Sigmoid colon (tissue), 7 donors: Measurements from ENCODE around the gene CLEC7A. TPM values are rescaled to one million over a fixed set of nuclear protein-coding genes. Genes with fewer than 3 reads are reported as not detected.
A peak's percentile ranks its signal among the peaks of the same experiment; 100 is the strongest.

Source experiments
- DNase-seq: peaks from one replicate; pipeline ENCODE4 v3.0.0-alpha.2; 2019
- H3K27ac ChIP-seq, 4 donors: fragments of 200-600 bp; sonication (generic); one replicate each; pipeline ENCODE4 v1.5.1; 2016 to 2019; ENCODE audit warnings: mild to moderate bottlenecking in 1 of 4
- H3K27me3 ChIP-seq, 3 donors: fragments of 200-600 bp; sonication (generic); one replicate each; pipeline ENCODE4 v1.5.1; 2019; ENCODE audit warnings: mild to moderate bottlenecking in 1 of 3
- H3K36me3 ChIP-seq, 4 donors: fragments of 200-600 bp; sonication (generic); one replicate each; pipeline ENCODE4 v1.5.1; 2016 to 2019
- H3K4me1 ChIP-seq, 4 donors: fragments of 200-600 bp; sonication (generic); one replicate each; pipeline ENCODE4 v1.5.1; 2017 to 2019
- H3K4me3 ChIP-seq, 4 donors: fragments of 200-600 bp; sonication (generic); one replicate each; pipeline ENCODE4 v1.5.1; 2017 to 2019; ENCODE audit warnings: mild to moderate bottlenecking in 2 of 4, moderate library complexity in 1 of 4
- H3K9me3 ChIP-seq, 4 donors: fragments of 200-600 bp in 3 of 4; sonication (generic) in 3 of 4; one replicate each; pipeline versions ENCODE4 v1.5.1 to v1.6.1; 2013 to 2019
- CTCF ChIP-seq, 4 experiments: fragments of 450-650 bp in 3 of 4; fragments of 200-600 bp in 1 of 4; IDR thresholded peaks; one replicate each; pipeline ENCODE4 v1.5.1; 2016 to 2019; ENCODE audit warnings: antibody characterized with exemption in 4 of 4, mild to moderate bottlenecking in 3 of 4, moderate library complexity in 2 of 4
- EP300 ChIP-seq, 4 donors: sonication (generic); formaldehyde crosslinking; IDR thresholded peaks; one replicate each; pipeline ENCODE4 v1.6.1; 2017; ENCODE audit warnings: antibody characterized with exemption in 4 of 4
- POLR2A ChIP-seq, 2 donors: fragments of 450-650 bp; IDR thresholded peaks; one replicate each; pipeline ENCODE4 v1.6.1; 2016; ENCODE audit warnings: antibody characterized with exemption in 2 of 2, mild to moderate bottlenecking in 2 of 2, moderate library complexity in 2 of 2
- POLR2AphosphoS5 ChIP-seq, 4 donors: sonication (generic); formaldehyde crosslinking; IDR thresholded peaks; one replicate each; pipeline ENCODE4 v1.6.1; 2017; ENCODE audit warnings: antibody characterized with exemption in 4 of 4
- WGBS, 2 donors: extraction: QIAGEN DNeasy Blood & Tissue Kit; methylation state at CpG; one replicate each; pipeline ENCODE4 v1.1.7; 2013; 5-methylcytosine and 5-hydroxymethylcytosine counted together
- intact Hi-C: fragments of 100-400 bp; cut with DNase I; formaldehyde crosslinking; loops from one replicate; pipeline ENCODE4 v1.15.1; 2023
- polyA plus RNA-seq, 3 donors: library from polyadenylated mRNA; stranded (reverse); fragments of 200-250 nt; gene quantifications; one replicate each; pipeline ENCODE4 v1.2.3, GENCODE V29; 2013
- total RNA-seq, 4 donors: library from RNA; depleted of rRNA; stranded (reverse); fragments of >200 nt; gene quantifications; one replicate each; pipeline ENCODE4 v1.1.0, GENCODE V29; 2016
- donor health status: healthy with polysubstance abuse.
- donor health status: Bipolar disorder and iron deficiency.
- donor health status: healthy.

Gene CLEC7A
- total and polyA plus RNA-seq, 7 donors, result 1.8 to 11.1 (median 8.9) TPM

- no peaks in the 10 kb centered on the region for H3K9me3 ChIP-seq
- 92 to 95% methylated on average over 38 of the region's 38 CpGs for WGBS, 2 donors
Measured at GRCh38 chr12:10111451-10111850, 18.5 kb downstream of the CLEC7A start.

GRCh38 chr12:10110256-10110844, 19.6 kb downstream of the CLEC7A start:
- 82 to 92% methylated on average over 2 of the region's 2 CpGs for WGBS, 2 donors
- Histone ChIP-seq H3K4me1 (no peaks in the 10 kb centered on the region), H3K27me3 (no peaks in the 10 kb centered on the region), H3K9me3 (no peaks in the 10 kb centered on the region), H3K4me3 (no peak overlapping the region), H3K27ac (no peak overlapping the region), H3K36me3 (no peaks in the 10 kb centered on the region)
- DNase-seq, result no peak
- intact Hi-C loops, result no loop called here
- no peak for TF ChIP-seq POLR2AphosphoS5 (IDR thresholded peaks at IDR 0.05)
- no peak for TF ChIP-seq CTCF (IDR thresholded peaks at IDR 0.05)
- TF ChIP-seq POLR2A (IDR thresholded peaks at IDR 0.05), result no peak
- TF ChIP-seq EP300 (IDR thresholded peaks at IDR 0.05), result no peak

More at GRCh38 chr12:10111451-10111850, 18.5 kb downstream of the CLEC7A start:
- H3K4me3 ChIP-seq, result no peak overlapping the region
- intact Hi-C loops, result no loop called here
- H3K4me1 ChIP-seq, result no peaks in the 10 kb centered on the region
- no peak overlapping the region for H3K27ac ChIP-seq
- H3K36me3 ChIP-seq, result no peaks in the 10 kb centered on the region
- no peak for DNase-seq
- no peak for TF ChIP-seq POLR2A (IDR thresholded peaks at IDR 0.05)
- TF ChIP-seq EP300 (IDR thresholded peaks at IDR 0.05), result no peak
- no peak for TF ChIP-seq POLR2AphosphoS5 (IDR thresholded peaks at IDR 0.05)
- TF ChIP-seq CTCF (IDR thresholded peaks at IDR 0.05), result no peak
- H3K27me3 ChIP-seq, result no peaks in the 10 kb centered on the region

- TF ChIP-seq EP300 (IDR thresholded peaks at IDR 0.05) (no peak), CTCF (IDR thresholded peaks at IDR 0.05) (no peak), POLR2AphosphoS5 (IDR thresholded peaks at IDR 0.05) (no peak), POLR2A (IDR thresholded peaks at IDR 0.05) (no peak)
- intact Hi-C loops, result no loop called here
- no peaks in the 10 kb centered on the region for H3K27me3 ChIP-seq
- DNase-seq, result no peak
- H3K36me3 ChIP-seq, result no peaks in the 10 kb centered on the region
- WGBS, 2 donors, result 64 to 68% methylated on average over 2 of the region's 2 CpGs
- H3K9me3 ChIP-seq, result no peaks in the 10 kb centered on the region
- peaks cover 0 to 36% (median 23%) of the 10 kb centered on the region in 4 donors for H3K4me1 ChIP-seq
- H3K4me3 ChIP-seq, result no peak overlapping the region
- H3K27ac ChIP-seq, result peak overlapping the region in 1 of 4 donors; percentile 77
Measured at GRCh38 chr12:10102322-10102721, 27.7 kb downstream of the CLEC7A start.

GRCh38 chr12:10101648-10102220, 28.3 kb downstream of the CLEC7A start:
- H3K9me3 ChIP-seq, result no peaks in the 10 kb centered on the region
- H3K36me3 ChIP-seq, result no peaks in the 10 kb centered on the region
- peaks cover 0 to 36% (median 23%) of the 10 kb centered on the region in 4 donors for H3K4me1 ChIP-seq
- intact Hi-C loops, result no loop called here
- H3K4me3 ChIP-seq, result no peak overlapping the region
- TF ChIP-seq POLR2A (IDR thresholded peaks at IDR 0.05) (no peak), CTCF (IDR thresholded peaks at IDR 0.05) (no peak), POLR2AphosphoS5 (IDR thresholded peaks at IDR 0.05) (no peak), EP300 (IDR thresholded peaks at IDR 0.05) (no peak)
- H3K27me3 ChIP-seq, result no peaks in the 10 kb centered on the region
- DNase-seq, result no peak
- peak overlapping the region; percentile 59 to 77 (median 62) for H3K27ac ChIP-seq
- 63 to 85% methylated on average over 1 of the region's 1 CpG for WGBS, 2 donors
